IMR-90 (cell line): Measurements from ENCODE around the gene SLC4A5. TPM values are rescaled to one million over a fixed set of nuclear protein-coding genes. Genes with fewer than 3 reads are reported as not detected.

Experiments
- ATAC-seq: fragments of 200-7000 bp; cut with Tn5 transposase; 2 replicates; pipeline ENCODE4 v1.9.1; 2020; ENCODE audit warnings: low read depth, mild to moderate bottlenecking, moderate library complexity
- BruUV-seq: library from RNA; stranded (reverse); fragments of 400-500 nt; replicated peaks from 2 replicates; lab custom pipeline; 2021; lab: Mats Ljungman, UMichigan
- CTCF ChIA-PET: fragments of 300-600 bp; formaldehyde crosslinking; extraction: SDS; loops from one replicate; lab custom pipeline; 2021; ENCODE audit warnings: antibody characterized with exemption; lab: Yijun Ruan, JAX
- POLR2A ChIA-PET: fragments of 300-600 bp; sonication (Branson Sonifier 250); formaldehyde crosslinking; loops from one replicate; lab custom pipeline; 2022; ENCODE audit warnings: antibody characterized with exemption; ENCODE audit not compliant: unreplicated experiment; lab: Charles Lee
- DNase-seq: peaks from one replicate; pipeline ENCODE4 v3.0.0; 2013
- H2AFZ ChIP-seq: replicated peaks from 2 replicates; pipeline ENCODE3; 2013; ENCODE audit warnings: low read length, mild to moderate bottlenecking; ENCODE audit not compliant: poor library complexity
- H2AK5ac ChIP-seq: 2 replicates; pipeline ENCODE4 v1.6.1; 2013; ENCODE audit warnings: low read depth, low read length, inconsistent platforms
- H2AK9ac ChIP-seq: replicated peaks from 2 replicates; pipeline ENCODE3; 2013; ENCODE audit warnings: mild to moderate bottlenecking, low read depth, low read length, moderate library complexity; ENCODE audit not compliant: poor library complexity
- H2BK120ac ChIP-seq: 2 replicates; pipeline ENCODE4 v1.6.1; 2013; ENCODE audit warnings: low read depth, low read length, inconsistent platforms
- H2BK15ac ChIP-seq: 3 replicates; pipeline ENCODE4 v1.6.1; 2013; ENCODE audit warnings: low read depth, low read length, inconsistent platforms
- H2BK20ac ChIP-seq: 2 replicates; pipeline ENCODE4 v1.6.1; 2013; ENCODE audit warnings: low read depth, mild to moderate bottlenecking, inconsistent platforms, low read length, moderate library complexity
- H2BK5ac ChIP-seq: 2 replicates; pipeline ENCODE4 v1.6.1; 2013; ENCODE audit warnings: mild to moderate bottlenecking, low read depth, low read length, inconsistent platforms; ENCODE audit not compliant: poor library complexity, severe bottlenecking
- H3K14ac ChIP-seq: replicated peaks from 2 replicates; pipeline ENCODE4 v1.6.1; 2013; ENCODE audit warnings: low read depth, low read length, inconsistent platforms
- H3K18ac ChIP-seq: 2 replicates; pipeline ENCODE4 v1.6.1; 2013; ENCODE audit warnings: low read depth, low read length, control low read depth
- H3K23ac ChIP-seq: 2 replicates; pipeline ENCODE4 v1.6.1; 2013; ENCODE audit warnings: low read depth, low read length, inconsistent platforms
- H3K27ac ChIP-seq: 2 replicates; pipeline ENCODE4 v1.5.1; 2013; ENCODE audit warnings: mild to moderate bottlenecking, control low read depth, low read length; ENCODE audit not compliant: insufficient read depth
- H3K27me3 ChIP-seq: 2 replicates; pipeline ENCODE4 v1.6.1; 2013; ENCODE audit warnings: low read length; ENCODE audit not compliant: control insufficient read depth, insufficient read depth
- H3K36me3 ChIP-seq: 2 replicates; pipeline ENCODE4 v1.6.1; 2013; ENCODE audit warnings: low read length, mixed read lengths; ENCODE audit not compliant: control insufficient read depth, insufficient read depth
- H3K4ac ChIP-seq: 2 replicates; pipeline ENCODE4 v1.6.1; 2013; ENCODE audit warnings: low read depth, low read length, inconsistent platforms
- H3K4me1 ChIP-seq: 2 replicates; pipeline ENCODE4 v1.6.1; 2013; ENCODE audit warnings: low read length, mixed read lengths; ENCODE audit not compliant: control insufficient read depth, insufficient read depth
- H3K4me2 ChIP-seq: 2 replicates; pipeline ENCODE4 v1.6.1; 2013; ENCODE audit warnings: low read depth, mild to moderate bottlenecking, control low read depth, low read length, moderate library complexity
- H3K4me3 ChIP-seq: 2 replicates; pipeline ENCODE4 v1.5.1; 2013; ENCODE audit warnings: low read depth, mild to moderate bottlenecking, control low read depth, low read length, moderate library complexity; ENCODE audit not compliant: insufficient read depth
- H3K56ac ChIP-seq: 2 replicates; pipeline ENCODE4 v1.6.1; 2013; ENCODE audit warnings: low read length, inconsistent platforms; ENCODE audit not compliant: insufficient read depth; ENCODE audit errors: extremely low read depth
- H3K79me1 ChIP-seq, 2 experiments: 2 replicates each; pipeline ENCODE4 v1.6.1; 2013; ENCODE audit warnings: low read length in 2 of 2, inconsistent platforms in 1 of 2, low read depth in 1 of 2
- H3K9ac ChIP-seq: 2 replicates; pipeline ENCODE4 v1.6.1; 2013; ENCODE audit warnings: low read depth, low read length, control low read depth
- H3K9me1 ChIP-seq: 2 replicates; pipeline ENCODE4 v1.6.1; 2013; ENCODE audit warnings: low read length, inconsistent platforms; ENCODE audit not compliant: insufficient read depth
- H3K9me3 ChIP-seq: 2 replicates; pipeline ENCODE4 v1.6.1; 2013; ENCODE audit warnings: low read length; ENCODE audit not compliant: control insufficient read depth, insufficient read depth
- H4K20me1 ChIP-seq: 2 replicates; pipeline ENCODE4 v1.6.1; 2013; ENCODE audit warnings: low read length, inconsistent platforms; ENCODE audit not compliant: insufficient read depth
- H4K5ac ChIP-seq: 2 replicates; pipeline ENCODE4 v1.6.1; 2013; ENCODE audit warnings: mild to moderate bottlenecking, low read depth, low read length, control low read depth
- H4K8ac ChIP-seq, 2 experiments: 2 replicates each; pipeline ENCODE4 v1.6.1; 2013; ENCODE audit warnings: low read depth in 2 of 2, low read length in 2 of 2, control low read depth in 1 of 2, inconsistent platforms in 1 of 2
- H4K91ac ChIP-seq: 2 replicates; pipeline ENCODE4 v1.6.1; 2013; ENCODE audit warnings: low read depth, low read length, inconsistent platforms; ENCODE audit not compliant: insufficient read depth
- BHLHE40 ChIP-seq: fragments of 150-350 bp; IDR thresholded peaks from 2 replicates; pipeline ENCODE4 v1.6.1; 2016; ENCODE audit warnings: mild to moderate bottlenecking, low read depth, low read length
- CTCF ChIP-seq: conservative IDR thresholded peaks from 2 replicates; pipeline ENCODE4 v1.5.1; 2012; ENCODE audit warnings: mild to moderate bottlenecking, low read depth, low read length, improper control_type of control experiment
- FOS ChIP-seq: fragments of 150-350 bp; IDR thresholded peaks from 2 replicates; pipeline ENCODE4 v1.6.1; 2016; ENCODE audit warnings: low read depth, low read length
- MAFK ChIP-seq: IDR thresholded peaks from 2 replicates; pipeline ENCODE4 v1.6.1; 2012; ENCODE audit warnings: low read depth, low read length, improper control_type of control experiment
- NFE2L2 ChIP-seq: fragments of 150-350 bp; IDR thresholded peaks from 2 replicates; pipeline ENCODE4 v1.6.1; 2016; ENCODE audit warnings: low read depth, mild to moderate bottlenecking, low read length
- RCOR1 ChIP-seq: IDR thresholded peaks from 2 replicates; pipeline ENCODE4 v1.6.1; 2012; ENCODE audit warnings: mild to moderate bottlenecking, low read length, improper control_type of control experiment; ENCODE audit not compliant: insufficient replicate concordance
- RFX5 ChIP-seq: IDR thresholded peaks from 2 replicates; pipeline ENCODE4 v1.8.0; 2012; ENCODE audit warnings: low read depth, mild to moderate bottlenecking, low read length, moderate library complexity
- SMC3 ChIP-seq: fragments of 150-350 bp; IDR thresholded peaks from 2 replicates; pipeline ENCODE4 v1.6.1; 2016; ENCODE audit warnings: low read depth, mild to moderate bottlenecking, antibody characterized with exemption, low read length, moderate library complexity
- USF2 ChIP-seq: fragments of 150-350 bp; IDR thresholded peaks from 2 replicates; pipeline ENCODE4 v1.6.1; 2017; ENCODE audit warnings: mild to moderate bottlenecking, antibody characterized with exemption, low read length, low read depth
- WGBS, 2 experiments: methylation state at CpG; one replicate each; pipeline versions ENCODE4 v1.1.5 to v1.1.7; 2013; ENCODE audit warnings: missing lambda C conversion rate in 2 of 2; ENCODE audit not compliant: insufficient read length in 1 of 2; ENCODE audit errors: extremely low coverage in 2 of 2; 5-methylcytosine and 5-hydroxymethylcytosine counted together
- dilution Hi-C: fragments of 300-500 bp; cut with HindIII; formaldehyde crosslinking; loops from one replicate; pipeline ENCODE4 v1.14.3; 2018; ENCODE audit warnings: low sequenced_read_pairs; ENCODE audit not compliant: unreplicated experiment
- in situ Hi-C: fragments of 300-500 bp; cut with MboI; formaldehyde crosslinking; loops from 3 replicates; pipeline ENCODE4 v1.14.3; 2019; ENCODE audit warnings: low sequenced_read_pairs, inconsistent platforms, mixed read lengths
- intact Hi-C: fragments of 100-400 bp; cut with micrococcal nuclease; formaldehyde crosslinking; loops from 2 replicates; pipeline ENCODE4 v1.10.0; 2022
- polyA plus RNA-seq, 3 experiments: library from polyadenylated mRNA; depleted of rRNA; stranded (reverse); fragments of >200 nt; gene quantifications; 2 replicates each; pipeline ENCODE4 v1.2.3, GENCODE V29; 2012; ENCODE audit warnings: low replicate concordance in 1 of 3
- total RNA-seq: library from RNA; depleted of rRNA; stranded (reverse); fragments of >200 nt; gene quantifications from 2 replicates; pipeline ENCODE4 v1.2.3, GENCODE V29; 2012

SLC4A5 gene
- total and polyA plus RNA-seq, 2 of the 4 experiments (the other 2 are of a cell fraction) = 0.18 to 0.22 TPM

GRCh38 chr2:74275228-74275627 is 68.0 kb downstream of the SLC4A5 start:
- Histone ChIP-seq H3K4ac (no peak overlapping the region), H3K4me1 (no peaks in the 10 kb centered on the region), H3K4me2 (no peak overlapping the region), H2BK5ac (no peak overlapping the region), H2BK20ac (no peak overlapping the region), H3K4me3 (no peak overlapping the region), H4K20me1 (no peaks in the 10 kb centered on the region), H3K36me3 (no peaks in the 10 kb centered on the region), H2AK5ac (no peak overlapping the region), H3K9me1 (no peaks in the 10 kb centered on the region), H3K27me3 (peaks cover 69% of the 10 kb centered on the region), H3K18ac (no peak overlapping the region), H4K5ac (no peak overlapping the region), H3K9ac (no peak overlapping the region), H4K8ac (no peak overlapping the region), H3K9me3 (no peaks in the 10 kb centered on the region), H2BK120ac (no peak overlapping the region), H3K23ac (no peak overlapping the region), H3K14ac (no peak overlapping the region), H3K27ac (no peak overlapping the region), H3K56ac (no peak overlapping the region), H2BK15ac (no peak overlapping the region), H3K79me1 (no peaks in the 10 kb centered on the region), H2AK9ac (no peak overlapping the region), H4K91ac (no peak overlapping the region), H2AFZ (no peak overlapping the region)
- dilution Hi-C loops = no loop called here
- no TSS peak for BruUV-seq
- DNase-seq (no peak), ATAC-seq (no peak)
- CTCF ChIA-PET = interaction anchor here (0.9 to 1.1 kb wide), 2 partner anchors 13 to 60 kb away, joined by 3 read pairs; no protein-coding TSS in a partner anchor
- POLR2A ChIA-PET = no interaction called here
- intact Hi-C loops = no loop called here
- TF ChIP-seq MAFK (no peak), CTCF (no peak), USF2 (no peak), SMC3 (no peak), NFE2L2 (no peak), FOS (no peak), RCOR1 (no peak), RFX5 (no peak), BHLHE40 (no peak)
- WGBS, 2 experiments = no CpG with 5 or more reads among the region's 1 CpG
- in situ Hi-C loops = no loop called here
